HG03280 (cell line): ENCODE data around the gene CALM1.
A peak's percentile ranks its signal among the peaks of the same experiment; 100 is the strongest.
"Not testable (repeated sequence)": the region's sequence is repeated elsewhere in the genome, so short reads cannot be mapped to it uniquely, and the experiment has no call there.

ENCODE experiments used
- ATAC-seq: cut with Tn5 transposase; IDR thresholded peaks from one replicate; pipeline ENCODE4 v1.9.1; 2021; ENCODE audit warnings: mild to moderate bottlenecking, moderate library complexity; ENCODE audit not compliant: unreplicated experiment

The CALM1 gene

DNA sequence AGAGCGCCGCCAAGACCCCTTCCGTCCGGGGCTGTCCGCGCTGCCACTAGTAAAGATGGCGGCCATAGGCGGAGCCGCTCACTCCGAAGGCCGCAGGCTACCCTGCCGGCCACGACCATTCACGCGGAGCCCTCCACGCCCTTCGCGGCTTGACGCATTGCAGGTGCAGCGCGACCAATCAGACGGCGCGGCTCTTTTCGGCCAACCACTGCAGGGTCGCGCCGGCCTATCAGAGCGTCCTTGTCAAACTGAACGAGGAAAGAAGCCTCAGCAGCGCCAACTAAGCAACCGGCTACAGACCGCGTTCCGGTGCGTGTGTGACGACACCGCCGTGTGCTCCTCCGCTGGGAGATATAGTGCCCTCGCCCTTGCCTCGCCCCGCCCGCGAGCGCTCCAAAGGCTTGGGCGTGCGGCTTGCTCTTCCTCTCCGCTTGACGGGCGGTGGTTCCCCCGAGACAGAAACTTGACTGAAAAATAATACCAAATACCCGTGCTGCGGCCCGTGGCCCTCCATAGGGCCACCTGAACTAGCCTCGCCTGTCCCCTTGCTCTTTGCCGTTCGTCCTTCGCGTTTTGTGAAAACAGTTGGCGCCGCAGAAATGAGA, 13.6 kb upstream of the CALM1 start:
- peak; percentile 92 for ATAC-seq

- peak; percentile 9 for ATAC-seq
These were observed 12.9 kb upstream of the CALM1 start for GRCh38 chr14:90383731-90384542.

DNA sequence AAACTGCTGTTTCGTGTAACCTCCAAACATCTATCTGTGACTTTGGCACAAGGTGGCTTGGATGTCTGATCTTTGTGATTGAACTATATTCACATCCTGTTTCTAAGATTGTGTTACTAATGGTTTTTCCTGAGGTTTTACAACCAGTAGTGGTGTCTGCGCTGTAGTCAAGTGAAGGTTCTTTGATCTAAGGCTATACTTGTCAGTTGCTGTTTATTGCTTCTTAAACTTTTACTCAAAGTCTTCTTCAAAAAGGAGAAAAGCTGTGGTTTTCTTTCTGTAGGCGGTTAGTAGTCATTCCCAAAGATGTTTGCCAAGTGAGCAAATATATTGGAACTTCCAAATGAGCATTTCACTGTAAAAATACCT, 12.3 kb upstream of the CALM1 start:
- no peak for ATAC-seq

DNA sequence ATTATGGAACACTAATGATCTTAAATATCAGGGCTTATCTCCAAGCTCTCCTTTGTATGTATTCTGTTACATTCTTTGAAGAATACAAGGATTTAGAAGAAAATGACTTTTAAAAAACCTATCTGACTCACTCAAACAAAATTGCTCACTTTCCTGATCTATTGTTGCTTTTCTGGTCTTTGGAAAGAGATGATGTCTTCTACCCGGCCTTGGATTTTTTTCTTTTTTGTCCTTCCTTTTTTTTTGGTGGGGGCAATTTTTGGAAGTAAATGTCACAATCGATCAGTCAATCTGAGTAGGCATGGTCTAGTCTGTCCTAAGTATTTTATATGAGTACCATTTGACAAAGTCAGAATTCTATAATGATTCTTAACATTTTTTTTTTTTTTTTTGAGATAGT, 10.5 kb upstream of the CALM1 start:
- no peak for ATAC-seq

DNA sequence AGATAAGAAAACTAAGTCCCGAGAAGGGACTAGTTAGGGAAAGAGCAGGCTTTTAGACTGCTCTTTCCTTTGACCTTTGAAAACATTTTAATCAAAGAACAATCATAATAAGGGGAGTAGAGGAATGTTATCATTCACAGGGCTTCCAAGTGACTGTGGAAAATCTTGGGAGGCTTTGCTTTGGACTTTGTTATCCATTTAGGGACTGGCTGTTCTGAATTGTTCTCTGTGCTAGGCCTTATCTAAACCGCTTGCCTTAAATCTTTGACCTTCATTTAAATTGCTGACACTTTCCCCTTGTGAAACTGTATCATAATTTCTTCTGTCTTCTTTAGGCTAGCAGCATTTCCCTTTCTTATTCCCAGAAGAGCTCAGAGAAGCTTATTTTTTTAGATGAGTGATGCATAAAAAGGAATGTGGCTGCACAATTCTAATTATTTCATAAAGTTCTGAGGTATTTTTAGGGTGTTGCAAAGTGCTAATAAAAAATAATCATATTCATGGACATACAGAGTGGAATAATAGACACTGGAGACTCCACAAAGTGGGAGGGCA, 9.5 kb upstream of the CALM1 start:
- ATAC-seq, result no peak

GRCh38 chr14:90388437-90388836, 8.4 kb upstream of the CALM1 start:
- ATAC-seq, result no peak

GRCh38 chr14:90388982-90389381, 7.8 kb upstream of the CALM1 start:
- no peak for ATAC-seq

GRCh38 chr14:90393966-90394365, 2.9 kb upstream of the CALM1 start:
- ATAC-seq, result no peak

DNA sequence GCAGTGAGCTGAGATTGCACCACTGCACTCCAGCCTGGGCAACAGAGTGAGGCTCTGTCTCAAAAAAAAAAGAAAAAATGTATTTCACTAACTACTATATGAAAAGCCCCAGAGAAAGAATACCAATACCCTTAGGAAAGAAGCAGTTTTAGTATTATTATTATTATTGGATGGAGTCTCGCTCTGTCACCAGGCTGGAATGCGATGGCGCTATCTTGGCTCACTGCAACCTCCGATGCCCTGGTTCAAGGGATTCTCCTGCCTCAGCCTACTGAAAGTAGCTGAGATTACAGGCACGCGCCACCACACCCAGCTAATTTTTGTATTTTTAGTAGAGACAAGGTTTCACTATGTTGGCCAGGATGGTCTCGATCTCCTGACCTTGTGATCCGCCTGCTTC, 2.0 kb upstream of the CALM1 start:
- not testable (repeated sequence) for ATAC-seq

- ATAC-seq, result no peak
These were observed 841 bp downstream of the CALM1 start for GRCh38 chr14:90397425-90398314.

DNA sequence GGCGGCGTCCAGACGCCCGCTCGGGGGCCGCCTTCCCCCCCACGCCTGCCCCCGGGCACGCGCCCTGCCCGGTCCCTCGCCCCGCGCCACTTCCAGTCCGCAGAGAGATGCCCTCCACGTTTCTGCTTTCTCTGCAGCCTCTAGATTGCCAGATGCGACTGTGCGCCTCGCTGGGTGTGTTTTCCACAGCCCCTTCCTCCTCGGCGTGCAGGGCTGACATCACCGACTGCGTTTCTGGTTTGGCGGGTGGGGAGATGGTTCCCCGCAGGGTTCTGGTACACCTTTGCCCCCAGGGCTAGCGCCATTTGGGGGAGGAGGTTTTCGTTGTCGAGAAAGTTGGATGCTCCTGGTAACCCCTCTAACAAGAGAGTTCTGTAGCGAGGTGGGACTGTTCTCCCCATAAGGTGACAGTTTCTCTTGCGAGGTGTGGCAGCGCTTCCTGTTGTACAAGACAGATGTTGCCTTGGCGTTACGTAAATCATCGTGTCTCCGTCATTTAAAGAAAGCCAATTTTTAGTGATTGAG, 1.5 kb downstream of the CALM1 start:
- no peak for ATAC-seq

GRCh38 chr14:90398841-90399540, 2.2 kb downstream of the CALM1 start:
- no peak for ATAC-seq

- peak; percentile 48 for ATAC-seq
These were observed 3.0 kb downstream of the CALM1 start for GRCh38 chr14:90399541-90400444.

DNA sequence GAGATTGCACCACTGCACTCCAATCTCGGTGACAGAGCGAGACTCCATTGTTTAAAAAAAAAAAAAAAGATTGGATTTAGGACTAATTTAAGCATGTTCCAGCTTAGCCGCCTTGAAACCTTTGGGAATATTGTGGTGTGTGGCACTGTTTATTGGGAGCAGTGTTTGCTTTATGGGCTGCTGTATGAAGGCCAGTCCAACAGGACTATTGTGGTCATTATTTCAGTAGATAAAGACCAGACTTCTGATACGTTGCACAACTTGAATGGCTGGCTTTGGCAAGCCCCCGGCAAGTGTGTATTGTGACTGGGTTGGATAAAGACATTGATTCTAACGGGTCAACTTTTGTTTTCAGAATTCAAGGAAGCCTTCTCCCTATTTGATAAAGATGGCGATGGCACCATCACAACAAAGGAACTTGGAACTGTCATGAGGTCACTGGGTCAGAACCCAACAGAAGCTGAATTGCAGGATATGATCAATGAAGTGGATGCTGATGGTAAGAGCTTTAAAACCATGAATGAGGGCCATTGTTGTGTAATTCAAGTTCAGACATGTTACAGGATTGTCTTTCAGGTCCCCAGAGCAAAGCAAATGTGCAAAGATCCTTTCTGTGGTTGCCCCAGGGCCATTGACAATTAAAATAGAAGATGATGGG, 4.2 kb downstream of the CALM1 start:
- ATAC-seq, result no peak

GRCh38 chr14:90402016-90402415, 5.2 kb downstream of the CALM1 start:
- ATAC-seq, result no peak

DNA sequence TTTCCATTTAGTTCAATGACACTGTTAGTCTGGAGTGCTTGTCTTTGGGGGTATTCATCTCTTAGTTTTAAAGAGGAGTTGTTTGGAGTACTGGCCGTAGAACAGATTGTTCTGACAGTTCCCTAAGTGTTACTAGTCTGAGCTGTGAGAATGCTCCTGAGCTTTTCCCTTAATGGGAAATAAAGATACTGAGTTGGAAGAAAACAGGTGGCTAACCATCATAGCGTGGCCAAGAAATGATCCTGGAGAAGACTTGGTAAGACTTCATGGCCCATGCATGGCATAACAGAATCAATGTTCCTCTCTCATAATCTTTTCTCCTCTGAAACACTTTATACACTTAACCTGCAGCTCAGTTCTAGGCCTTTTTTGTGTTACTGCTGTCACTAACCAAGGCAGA, 6.2 kb downstream of the CALM1 start:
- no peak for ATAC-seq

- no peak for ATAC-seq
These were observed 8.3 kb downstream of the CALM1 start for GRCh38 chr14:90405101-90405500.

- no peak for ATAC-seq
These were observed 8.9 kb downstream of the CALM1 start for GRCh38 chr14:90405755-90406154.

DNA sequence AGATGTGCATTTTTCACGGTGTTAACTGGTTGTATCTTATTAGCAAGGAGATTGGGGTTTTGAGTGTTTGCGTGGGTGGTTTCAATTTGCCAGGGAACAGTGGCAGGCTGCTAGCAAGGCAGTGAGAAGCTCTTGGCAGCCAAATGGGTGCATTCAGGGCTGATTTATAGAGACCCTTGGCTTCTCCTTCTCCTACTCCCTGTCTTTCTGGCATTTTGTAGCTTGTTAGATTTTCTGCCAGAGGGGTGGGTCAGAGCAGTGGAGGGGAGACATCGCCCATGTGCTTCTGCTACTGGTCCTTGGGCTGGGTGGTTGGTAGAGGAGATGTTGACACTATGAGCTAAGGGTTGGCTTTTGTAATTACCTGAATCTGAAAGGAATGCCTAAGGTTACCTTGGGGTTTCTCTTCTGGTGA, 9.6 kb downstream of the CALM1 start:
- no peak for ATAC-seq
